Breast epithelium (tissue), 4 donors: ENCODE results near the gene PRPH2. TPM values are rescaled to one million over a fixed set of nuclear protein-coding genes. Genes with fewer than 3 reads are reported as not detected.
"Not testable (repeated sequence)": the region's sequence is repeated elsewhere in the genome, so short reads cannot be mapped to it uniquely, and the experiment has no call there.

ENCODE experiments used
- DNase-seq, 2 donors: peaks; one replicate each; pipeline ENCODE4 v3.0.0-alpha.2; 2019; ENCODE audit warnings: low spot score in 2 of 2
- H3K27ac ChIP-seq, 2 donors: fragments of 200-600 bp; sonication (generic) in 1 of 2; one replicate each; pipeline ENCODE4 v1.5.1; 2016 to 2019; ENCODE audit warnings: mild to moderate bottlenecking in 1 of 2
- H3K27me3 ChIP-seq, 2 donors: fragments of 200-600 bp; sonication (generic) in 1 of 2; one replicate each; pipeline versions ENCODE4 v1.5.1 to v1.6.0; 2017 to 2019; ENCODE audit warnings: control low read depth in 1 of 2, mild to moderate bottlenecking in 1 of 2
- H3K36me3 ChIP-seq: fragments of 200-600 bp; one replicate; pipeline ENCODE4 v1.5.1; 2019
- H3K4me1 ChIP-seq, 2 donors: fragments of 200-600 bp; sonication (generic); one replicate each; pipeline ENCODE4 v1.5.1; 2016 to 2019; ENCODE audit warnings: control low read depth in 1 of 2
- H3K4me3 ChIP-seq, 3 donors: fragments of 200-600 bp; sonication (generic); 1 replicate in 2 of 3; 2 replicates in 1 of 3; pipeline ENCODE4 v1.5.1; 2016 to 2019; ENCODE audit warnings: mild to moderate bottlenecking in 3 of 3, moderate library complexity in 2 of 3
- H3K9me3 ChIP-seq, 2 donors: fragments of 200-600 bp; sonication (generic) in 1 of 2; one replicate each; pipeline ENCODE4 v1.5.1; 2016 to 2019; ENCODE audit warnings: control low read depth in 1 of 2
- CTCF ChIP-seq, 3 donors: fragments of 450-650 bp; IDR thresholded peaks; one replicate each; pipeline ENCODE4 v1.5.1; 2016 to 2017; ENCODE audit warnings: antibody characterized with exemption in 3 of 3, mild to moderate bottlenecking in 3 of 3, moderate library complexity in 3 of 3
- POLR2A ChIP-seq: fragments of 450-650 bp; IDR thresholded peaks from one replicate; pipeline ENCODE4 v1.6.1; 2016; ENCODE audit warnings: antibody characterized with exemption, mild to moderate bottlenecking, moderate library complexity
- POLR2AphosphoS5 ChIP-seq, 3 donors: sonication (generic); formaldehyde crosslinking; IDR thresholded peaks; one replicate each; pipeline ENCODE4 v1.6.1; 2017; ENCODE audit warnings: antibody characterized with exemption in 3 of 3
- intact Hi-C: fragments of 100-400 bp; cut with DNase I; formaldehyde crosslinking; loops from one replicate; pipeline ENCODE4 v1.15.1; 2023; ENCODE audit warnings: low total_unique reads
- total RNA-seq, 3 donors: library from RNA; depleted of rRNA; stranded (reverse); fragments of >200 nt; gene quantifications; one replicate each; pipeline ENCODE4 v1.1.0, GENCODE V29; 2016

Gene PRPH2
- total RNA-seq, 3 donors from 2014 or later, result 0.32 to 0.59 TPM; not detected in 1

GRCh38 chr6:42708096-42708495 is 14.3 kb downstream of the PRPH2 start:
- DNase-seq, result no peak

GRCh38 chr6:42707595-42707994 is 14.8 kb downstream of the PRPH2 start:
- no peak for DNase-seq
- intact Hi-C loops, result no loop called here
- Histone ChIP-seq H3K9me3 (peaks cover 6 to 11% of the 10 kb centered on the region in 2 donors), H3K27me3 (no peaks in the 10 kb centered on the region), H3K4me3 (no peak overlapping the region), H3K27ac (no peak overlapping the region), H3K4me1 (no peaks in the 10 kb centered on the region), H3K36me3 (no peaks in the 10 kb centered on the region)
- TF ChIP-seq POLR2AphosphoS5 (IDR thresholded peaks at IDR 0.05) (no peak), CTCF (IDR thresholded peaks at IDR 0.05) (no peak), POLR2A (no peak)

More at GRCh38 chr6:42708096-42708495, 14.3 kb downstream of the PRPH2 start:
- Histone ChIP-seq H3K4me3 (no peak overlapping the region), H3K36me3 (no peaks in the 10 kb centered on the region), H3K4me1 (no peaks in the 10 kb centered on the region), H3K27me3 (no peaks in the 10 kb centered on the region), H3K9me3 (peaks cover 6 to 11% of the 10 kb centered on the region in 2 donors), H3K27ac (no peak overlapping the region)
- intact Hi-C loops, result no loop called here
- TF ChIP-seq CTCF (IDR thresholded peaks at IDR 0.05), result no peak

GRCh38 chr6:42704937-42705374 is 17.4 kb downstream of the PRPH2 start:
- Histone ChIP-seq H3K4me1 (no peaks in the 10 kb centered on the region), H3K27me3 (no peaks in the 10 kb centered on the region), H3K36me3 (no peaks in the 10 kb centered on the region), H3K4me3 (peak overlapping the region in 1 of 3 donors; percentile 62), H3K27ac (no peak overlapping the region), H3K9me3 (no peaks in the 10 kb centered on the region)
- intact Hi-C loops, result no loop called here
- no peak for DNase-seq
- TF ChIP-seq POLR2AphosphoS5 (IDR thresholded peaks at IDR 0.05) (no peak), POLR2A (no peak), CTCF (IDR thresholded peaks at IDR 0.05) (no peak)

GRCh38 chr6:42704251-42704936 is 18.0 kb downstream of the PRPH2 start:
- H3K9me3 ChIP-seq, result no peaks in the 10 kb centered on the region
- no peaks in the 10 kb centered on the region for H3K4me1 ChIP-seq
- H3K36me3 ChIP-seq, result no peaks in the 10 kb centered on the region
- H3K4me3 ChIP-seq, result peak overlapping the region in 2 of 3 donors; percentile 44 to 62
- intact Hi-C loops, result no loop called here
- TF ChIP-seq POLR2A (no peak), CTCF (IDR thresholded peaks at IDR 0.05) (no peak), POLR2AphosphoS5 (IDR thresholded peaks at IDR 0.05) (no peak)
- DNase-seq, result no peak
- H3K27ac ChIP-seq, result no peak overlapping the region
- H3K27me3 ChIP-seq, result no peaks in the 10 kb centered on the region

- H3K27me3 ChIP-seq, H3K27ac ChIP-seq, H3K4me1 ChIP-seq, H3K36me3 ChIP-seq, DNase-seq, H3K4me3 ChIP-seq, intact Hi-C loops, H3K9me3 ChIP-seq: not testable (repeated sequence)
Measured at GRCh38 chr6:42702786-42703185, 19.6 kb downstream of the PRPH2 start.
